Upper lobe of left lung (tissue), 4 donors: ENCODE results near the gene IFNAR1.
"Not testable (repeated sequence)": the region's sequence is repeated elsewhere in the genome, so short reads cannot be mapped to it uniquely, and the experiment has no call there.

ENCODE experiments used
- EP300 ChIP-seq, 4 donors: sonication (generic); formaldehyde crosslinking; IDR thresholded peaks; one replicate each; pipeline ENCODE4 v1.5.1; 2017; ENCODE audit warnings: antibody characterized with exemption in 4 of 4, control low read depth in 2 of 4
- POLR2AphosphoS5 ChIP-seq, 2 donors: sonication (generic); formaldehyde crosslinking; IDR thresholded peaks; one replicate each; pipeline ENCODE4 v1.5.1; 2017; ENCODE audit warnings: antibody characterized with exemption in 2 of 2
- TF ChIP-seq, protein P1 (sequence below), 6 experiments: fragments of 450-650 bp in 4 of 6; fragments of 200-600 bp in 2 of 6; sonication (generic) in 2 of 6; IDR thresholded peaks; one replicate each; pipeline ENCODE4 v1.5.1; 2016 to 2019; ENCODE audit warnings: antibody characterized with exemption in 6 of 6

DNA sequence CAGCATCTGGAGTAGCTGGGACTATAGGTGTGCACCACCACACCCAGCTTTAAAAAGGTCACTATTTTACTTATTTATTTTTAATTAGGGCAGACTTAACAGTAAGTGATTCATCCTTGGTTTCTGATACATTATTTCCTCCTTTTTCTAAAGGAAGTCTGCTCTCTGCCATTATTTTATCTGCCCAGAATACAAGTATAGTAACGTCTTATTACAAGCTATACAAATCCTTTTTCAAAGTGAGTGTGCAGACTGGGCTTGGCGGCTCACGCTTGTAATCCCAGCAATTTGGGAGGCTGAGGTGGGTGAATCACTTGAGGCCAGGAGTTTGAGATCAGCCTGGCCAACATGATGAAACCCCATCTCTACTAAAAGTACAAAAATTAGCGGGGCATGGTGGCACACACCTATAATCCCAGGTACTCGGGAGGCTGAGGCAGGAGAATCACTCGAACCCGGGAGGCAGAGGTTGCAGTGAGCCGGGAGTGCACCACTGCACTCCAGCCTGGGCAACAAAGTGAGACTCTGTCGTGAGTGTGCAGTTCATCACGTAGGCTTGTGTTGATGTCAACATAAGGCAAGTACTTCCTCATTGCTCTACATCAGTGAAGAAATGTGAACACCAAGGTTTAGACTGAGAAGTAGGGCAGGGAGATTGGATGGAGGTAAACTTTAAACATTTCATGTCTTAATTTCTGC lies 39.3 kb downstream of the IFNAR1 start:
- TF ChIP-seq, protein P1, sequence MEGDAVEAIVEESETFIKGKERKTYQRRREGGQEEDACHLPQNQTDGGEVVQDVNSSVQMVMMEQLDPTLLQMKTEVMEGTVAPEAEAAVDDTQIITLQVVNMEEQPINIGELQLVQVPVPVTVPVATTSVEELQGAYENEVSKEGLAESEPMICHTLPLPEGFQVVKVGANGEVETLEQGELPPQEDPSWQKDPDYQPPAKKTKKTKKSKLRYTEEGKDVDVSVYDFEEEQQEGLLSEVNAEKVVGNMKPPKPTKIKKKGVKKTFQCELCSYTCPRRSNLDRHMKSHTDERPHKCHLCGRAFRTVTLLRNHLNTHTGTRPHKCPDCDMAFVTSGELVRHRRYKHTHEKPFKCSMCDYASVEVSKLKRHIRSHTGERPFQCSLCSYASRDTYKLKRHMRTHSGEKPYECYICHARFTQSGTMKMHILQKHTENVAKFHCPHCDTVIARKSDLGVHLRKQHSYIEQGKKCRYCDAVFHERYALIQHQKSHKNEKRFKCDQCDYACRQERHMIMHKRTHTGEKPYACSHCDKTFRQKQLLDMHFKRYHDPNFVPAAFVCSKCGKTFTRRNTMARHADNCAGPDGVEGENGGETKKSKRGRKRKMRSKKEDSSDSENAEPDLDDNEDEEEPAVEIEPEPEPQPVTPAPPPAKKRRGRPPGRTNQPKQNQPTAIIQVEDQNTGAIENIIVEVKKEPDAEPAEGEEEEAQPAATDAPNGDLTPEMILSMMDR (IDR thresholded peaks at IDR 0.05) = not testable (repeated sequence)
- peak; percentile 45 to 49 for TF ChIP-seq POLR2AphosphoS5 (IDR thresholded peaks at IDR 0.05)
- TF ChIP-seq EP300 (IDR thresholded peaks at IDR 0.05) = not testable (repeated sequence)
